Measurements from ENCODE around the gene GOLM1.
"Not testable (repeated sequence)": the region's sequence is repeated elsewhere in the genome, so short reads cannot be mapped to it uniquely, and the experiment has no call there.

GOLM1 gene

GRCh38 chr9:86098824-86099700, at the start of gene GOLM1:
Gene GOLM1, minus strand, starts transcription at chr9:86099558. Its CDS starts 20,238 bp downstream, at chr9:86079320.
- peak within 1 kb of the TSS; percentile 22 for H3K27ac ChIP-seq
- no peak for DNase-seq (ENCODE audit: low read depth, low spot score)

- not testable (repeated sequence) for H3K27ac ChIP-seq; DNase-seq (ENCODE audit: low read depth, low spot score)
Observed at GRCh38 chr9:86146671-86147070, 47.3 kb upstream of the GOLM1 start.

- not testable (repeated sequence) for DNase-seq (ENCODE audit: low read depth, low spot score); H3K27ac ChIP-seq
Observed at GRCh38 chr9:86145960-86146359, 46.6 kb upstream of the GOLM1 start.

GRCh38 chr9:86142973-86143372, 43.6 kb upstream of the GOLM1 start:
- H3K27ac ChIP-seq = no peak overlapping the region
- DNase-seq (ENCODE audit: low read depth, low spot score) = no peak

GRCh38 chr9:86141843-86142242, 42.5 kb upstream of the GOLM1 start:
- no peak for DNase-seq (ENCODE audit: low read depth, low spot score)
- H3K27ac ChIP-seq = no peak overlapping the region

- H3K27ac ChIP-seq = no peak overlapping the region
- DNase-seq (ENCODE audit: low read depth, low spot score) = no peak
Observed at GRCh38 chr9:86135371-86135770, 36.0 kb upstream of the GOLM1 start.

- H3K27ac ChIP-seq = no peak overlapping the region
- DNase-seq (ENCODE audit: low read depth, low spot score) = no peak
Observed at GRCh38 chr9:86134361-86134760, 35.0 kb upstream of the GOLM1 start.

- no peak for DNase-seq (ENCODE audit: low read depth, low spot score)
- H3K27ac ChIP-seq = no peak overlapping the region
Observed at GRCh38 chr9:86128235-86128822, 29.0 kb upstream of the GOLM1 start.

GRCh38 chr9:86126998-86127972, 27.9 kb upstream of the GOLM1 start:
- DNase-seq (ENCODE audit: low read depth, low spot score) = peak; percentile 52
- H3K27ac ChIP-seq = no peak overlapping the region

GRCh38 chr9:86122311-86122710, 23.0 kb upstream of the GOLM1 start:
- DNase-seq (ENCODE audit: low read depth, low spot score) = no peak
- H3K27ac ChIP-seq = no peak overlapping the region

- no peak overlapping the region for H3K27ac ChIP-seq
- no peak for DNase-seq (ENCODE audit: low read depth, low spot score)
Observed at GRCh38 chr9:86119457-86119856, 20.1 kb upstream of the GOLM1 start.

GRCh38 chr9:86116425-86116824, 17.1 kb upstream of the GOLM1 start:
- H3K27ac ChIP-seq = no peak overlapping the region
- DNase-seq (ENCODE audit: low read depth, low spot score) = no peak

- no peak for DNase-seq (ENCODE audit: low read depth, low spot score)
- no peak overlapping the region for H3K27ac ChIP-seq
Observed at GRCh38 chr9:86115886-86116285, 16.5 kb upstream of the GOLM1 start.

- no peak overlapping the region for H3K27ac ChIP-seq
- DNase-seq (ENCODE audit: low read depth, low spot score) = no peak
Observed at GRCh38 chr9:86112057-86112456, 12.7 kb upstream of the GOLM1 start.

GRCh38 chr9:86102626-86103025, 3.3 kb upstream of the GOLM1 start:
- no peak for DNase-seq (ENCODE audit: low read depth, low spot score)
- H3K27ac ChIP-seq = no peak overlapping the region

GRCh38 chr9:86099701-86100364, 475 bp upstream of the GOLM1 start:
- peak overlapping the region; percentile 22 for H3K27ac ChIP-seq
- DNase-seq (ENCODE audit: low read depth, low spot score) = no peak

- no peak for DNase-seq (ENCODE audit: low read depth, low spot score)
- no peak overlapping the region for H3K27ac ChIP-seq
Observed at GRCh38 chr9:86097510-86098224, 1.7 kb downstream of the GOLM1 start.

- H3K27ac ChIP-seq = no peak overlapping the region
- no peak for DNase-seq (ENCODE audit: low read depth, low spot score)
Observed at GRCh38 chr9:86096386-86096785, 3.0 kb downstream of the GOLM1 start.

- H3K27ac ChIP-seq = peak overlapping the region; percentile 5
- DNase-seq (ENCODE audit: low read depth, low spot score) = no peak
Observed at GRCh38 chr9:86093788-86094555, 5.4 kb downstream of the GOLM1 start.
